GM12878 (cell line): ENCODE data around the gene KIF12. TPM values are rescaled to one million over a fixed set of nuclear protein-coding genes. Genes with fewer than 3 reads are reported as not detected.

ENCODE experiments used
- ATAC-seq: fragments of 200-7000 bp; cut with Tn5 transposase; 3 replicates; pipeline ENCODE4 v1.9.1; 2020; ENCODE audit warnings: mild to moderate bottlenecking, moderate library complexity
- BruUV-seq: library from RNA; stranded (reverse); fragments of 400-500 nt; replicated peaks from 2 replicates; lab custom pipeline; 2021; lab: Mats Ljungman, UMichigan
- CTCF ChIA-PET: fragments of 300-600 bp; sonication (Branson Sonifier 250); formaldehyde crosslinking; extraction: SDS; loops from one replicate; lab custom pipeline; 2021; ENCODE audit warnings: inconsistent platforms; lab: Yijun Ruan, JAX
- POLR2A ChIA-PET: fragments of 350-600 bp; formaldehyde crosslinking; extraction: SDS; loops from one replicate; lab custom pipeline; 2021; ENCODE audit warnings: inconsistent platforms; lab: Charles Lee
- RAD21 ChIA-PET: fragments of 300-600 bp; sonication (Branson Sonifier 250); formaldehyde crosslinking; loops from one replicate; lab custom pipeline; 2023; ENCODE audit warnings: antibody characterized with exemption; ENCODE audit not compliant: unreplicated experiment; lab: Charles Lee
- SMC1A ChIA-PET: fragments of 300-600 bp; sonication (Branson Sonifier 250); formaldehyde crosslinking; loops from one replicate; lab custom pipeline; 2023; ENCODE audit not compliant: unreplicated experiment, uncharacterized antibody; lab: Charles Lee
- DNase-seq: peaks from one replicate; pipeline ENCODE4 v3.0.0-alpha.2; 2011; ENCODE audit warnings: low read depth, low spot score
- FAIRE-seq: peaks from 3 replicates; lab custom pipeline; 2011; peaks lifted over from hg19 to GRCh38; lab: Jason Lieb, UNC
- H2AFZ ChIP-seq: 2 replicates; pipeline ENCODE4 v1.6.0; 2011; ENCODE audit warnings: low read depth, low read length, control low read depth; ENCODE audit not compliant: control insufficient read depth
- H3K27ac ChIP-seq: 2 replicates; pipeline ENCODE4 v1.5.1; 2011; ENCODE audit warnings: control low read depth; ENCODE audit not compliant: control insufficient read depth, insufficient read depth
- H3K27me3 ChIP-seq, 2 experiments: replicated peaks in 1 of 2; 2 replicates each; pipeline versions ENCODE4 v1.6.0 to v1.6.1; 2011; ENCODE audit warnings: low read length in 1 of 2; ENCODE audit not compliant: control insufficient read depth in 2 of 2, insufficient read depth in 2 of 2
- H3K36me3 ChIP-seq, 2 experiments: 2 replicates each; pipeline ENCODE4 v1.5.1; 2011; ENCODE audit warnings: low read length in 1 of 2; ENCODE audit not compliant: control insufficient read depth in 2 of 2, insufficient read depth in 2 of 2
- H3K4me1 ChIP-seq: 2 replicates; pipeline ENCODE4 v1.6.1; 2011; ENCODE audit warnings: mild to moderate bottlenecking, low read length, moderate library complexity, mixed read lengths; ENCODE audit not compliant: control insufficient read depth, insufficient read depth
- H3K4me2 ChIP-seq: 2 replicates; pipeline ENCODE4 v1.6.0; 2011; ENCODE audit warnings: control low read depth; ENCODE audit not compliant: control insufficient read depth, insufficient read depth
- H3K4me3 ChIP-seq: fragments of 200-600 bp; sonication (generic); 2 replicates; pipeline ENCODE4 v1.5.1; 2016
- H3K79me2 ChIP-seq: 2 replicates; pipeline ENCODE4 v1.6.0; 2011; ENCODE audit warnings: low read length; ENCODE audit not compliant: control insufficient read depth, insufficient read depth
- H3K9ac ChIP-seq: 2 replicates; pipeline ENCODE4 v1.8.0; 2011; ENCODE audit warnings: low read length, control low read depth, mixed read lengths; ENCODE audit not compliant: control insufficient read depth, insufficient read depth
- H3K9me3 ChIP-seq: replicated peaks from 3 replicates; pipeline ENCODE4 v1.5.1; 2011; ENCODE audit warnings: mild to moderate bottlenecking, low read length; ENCODE audit not compliant: control insufficient read depth, insufficient read depth
- H4K20me1 ChIP-seq: 2 replicates; pipeline ENCODE4 v1.6.0; 2011; ENCODE audit not compliant: control insufficient read depth, insufficient read depth
- FOXK2 ChIP-seq: fragments of 450-650 bp; IDR thresholded peaks from 2 replicates; pipeline ENCODE4 v1.6.1; 2017; ENCODE audit warnings: mild to moderate bottlenecking, moderate library complexity
- IKZF1 ChIP-seq: fragments of 450-650 bp; conservative IDR thresholded peaks from 2 replicates; pipeline ENCODE4 v1.6.1; 2017; ENCODE audit warnings: antibody characterized with exemption, mild to moderate bottlenecking
- NR2C2 ChIP-seq: IDR thresholded peaks from 2 replicates; pipeline ENCODE4 v1.6.1; 2011; ENCODE audit warnings: borderline replicate concordance, low read depth; ENCODE audit not compliant: control insufficient read depth, insufficient read length
- PAX8 ChIP-seq: fragments of 450-650 bp; IDR thresholded peaks from 2 replicates; pipeline ENCODE4 v1.6.1; 2017; ENCODE audit warnings: mild to moderate bottlenecking, moderate library complexity
- POLR2AphosphoS2 ChIP-seq: IDR thresholded peaks from 2 replicates; pipeline ENCODE4 v1.6.1; 2011; ENCODE audit warnings: low read depth, mild to moderate bottlenecking, low read length, improper control_type of control experiment, moderate library complexity
- RELA ChIP-seq: fragments of 450-650 bp; IDR thresholded peaks from 2 replicates; pipeline ENCODE4 v1.8.0; 2014; ENCODE audit warnings: borderline replicate concordance; ENCODE audit not compliant: partially characterized antibody
- RUNX3 ChIP-seq: IDR thresholded peaks from 2 replicates; pipeline ENCODE4 v1.6.1; 2012; ENCODE audit warnings: low read length, inconsistent platforms
- ZNF274 ChIP-seq: IDR thresholded peaks from one replicate; pipeline ENCODE4 v1.8.0; 2011; ENCODE audit not compliant: insufficient read length, insufficient read depth
- ZZZ3 ChIP-seq: IDR thresholded peaks from 2 replicates; pipeline ENCODE4 v1.6.1; 2011; ENCODE audit warnings: low read depth; ENCODE audit not compliant: control insufficient read depth, insufficient read length
- WGBS: methylation state at CpG from one replicate; pipeline ENCODE4 v1.1.6; 2016; ENCODE audit warnings: low lambda C conversion rate; ENCODE audit not compliant: insufficient replicate concordance, insufficient coverage; ENCODE audit errors: missing lambda C conversion rate; 5-methylcytosine and 5-hydroxymethylcytosine counted together
- in situ Hi-C: fragments of 300-500 bp; cut with MboI; formaldehyde crosslinking; loops from 9 replicates; pipeline ENCODE4 v1.14.3; 2018; ENCODE audit warnings: mixed read lengths
- intact Hi-C: fragments of 100-400 bp; cut with micrococcal nuclease; formaldehyde crosslinking; loops from one replicate; pipeline ENCODE4 v1.14.2; 2022; ENCODE audit not compliant: unreplicated experiment
- polyA plus RNA-seq, 11 experiments: library from polyadenylated mRNA; depleted of rRNA in 4 of 11; unstranded in 6 of 11; stranded (reverse) in 5 of 11; fragments of >200 nt; fragmentation: Nextera tagmentation in 4 of 11; fragmentation: Illumina TruSeq in 1 of 11; extraction: Ambion mirVana in 4 of 11; extraction: Trizol in 1 of 11; gene quantifications; 1 replicate in 1 of 11; 2 replicates in 10 of 11; pipeline versions ENCODE4 v1.2.1 to v1.2.3, GENCODE V29; 2011 to 2016; ENCODE audit warnings: inconsistent platforms in 2 of 11, missing spikeins in 2 of 11, low read depth in 1 of 11
- total RNA-seq, 4 experiments: library from RNA; depleted of rRNA in 3 of 4; stranded (reverse); fragments of >200 nt in 3 of 4; fragmentation: Illumina TruSeq in 1 of 4; extraction: Trizol in 1 of 4; gene quantifications; 2 replicates each; pipeline versions ENCODE4 v1.2.1 to v1.2.3, GENCODE V29; 2013 to 2021
- TF ChIP-seq, protein P1 (sequence below): fragments of 450-650 bp; IDR thresholded peaks from 2 replicates; pipeline ENCODE4 v1.6.1; 2017; ENCODE audit warnings: mild to moderate bottlenecking, moderate library complexity
- TF ChIP-seq, protein P2 (sequence below): fragments of 450-650 bp; IDR thresholded peaks from 2 replicates; pipeline ENCODE4 v1.6.1; 2017; ENCODE audit warnings: mild to moderate bottlenecking
- TF ChIP-seq, protein P3 (sequence below): fragments of 450-650 bp; formaldehyde crosslinking; IDR thresholded peaks from 2 replicates; pipeline ENCODE4 v1.5.0; 2022; ENCODE audit warnings: mild to moderate bottlenecking, missing genetic modification characterization

The KIF12 gene
- total and polyA plus RNA-seq, 10 of the 15 experiments (the other 5 are each of a cell fraction or from before 2014, with no cell fraction given): not detected

DNA sequence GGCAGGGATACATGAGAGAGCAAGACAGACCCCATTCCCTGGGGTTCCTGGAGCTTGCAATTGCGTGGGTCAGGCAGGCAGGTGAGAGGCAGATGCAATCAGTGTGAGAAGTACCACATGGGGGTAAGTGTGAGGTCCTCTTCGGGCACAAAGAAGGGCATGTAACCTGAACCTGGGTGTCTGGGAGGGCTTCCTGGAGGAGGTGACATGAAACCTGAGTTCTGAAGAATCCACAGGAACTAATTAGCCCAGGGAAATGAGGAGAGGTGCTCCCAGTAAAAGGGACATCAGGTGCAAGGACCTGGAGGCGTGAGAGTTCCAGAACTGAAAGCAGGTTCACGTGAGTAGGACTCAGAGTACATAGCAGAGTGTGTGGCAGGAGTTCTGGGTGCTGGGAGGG is 23.5 kb downstream of the KIF12 start (continued):
- TF ChIP-seq, protein P1, sequence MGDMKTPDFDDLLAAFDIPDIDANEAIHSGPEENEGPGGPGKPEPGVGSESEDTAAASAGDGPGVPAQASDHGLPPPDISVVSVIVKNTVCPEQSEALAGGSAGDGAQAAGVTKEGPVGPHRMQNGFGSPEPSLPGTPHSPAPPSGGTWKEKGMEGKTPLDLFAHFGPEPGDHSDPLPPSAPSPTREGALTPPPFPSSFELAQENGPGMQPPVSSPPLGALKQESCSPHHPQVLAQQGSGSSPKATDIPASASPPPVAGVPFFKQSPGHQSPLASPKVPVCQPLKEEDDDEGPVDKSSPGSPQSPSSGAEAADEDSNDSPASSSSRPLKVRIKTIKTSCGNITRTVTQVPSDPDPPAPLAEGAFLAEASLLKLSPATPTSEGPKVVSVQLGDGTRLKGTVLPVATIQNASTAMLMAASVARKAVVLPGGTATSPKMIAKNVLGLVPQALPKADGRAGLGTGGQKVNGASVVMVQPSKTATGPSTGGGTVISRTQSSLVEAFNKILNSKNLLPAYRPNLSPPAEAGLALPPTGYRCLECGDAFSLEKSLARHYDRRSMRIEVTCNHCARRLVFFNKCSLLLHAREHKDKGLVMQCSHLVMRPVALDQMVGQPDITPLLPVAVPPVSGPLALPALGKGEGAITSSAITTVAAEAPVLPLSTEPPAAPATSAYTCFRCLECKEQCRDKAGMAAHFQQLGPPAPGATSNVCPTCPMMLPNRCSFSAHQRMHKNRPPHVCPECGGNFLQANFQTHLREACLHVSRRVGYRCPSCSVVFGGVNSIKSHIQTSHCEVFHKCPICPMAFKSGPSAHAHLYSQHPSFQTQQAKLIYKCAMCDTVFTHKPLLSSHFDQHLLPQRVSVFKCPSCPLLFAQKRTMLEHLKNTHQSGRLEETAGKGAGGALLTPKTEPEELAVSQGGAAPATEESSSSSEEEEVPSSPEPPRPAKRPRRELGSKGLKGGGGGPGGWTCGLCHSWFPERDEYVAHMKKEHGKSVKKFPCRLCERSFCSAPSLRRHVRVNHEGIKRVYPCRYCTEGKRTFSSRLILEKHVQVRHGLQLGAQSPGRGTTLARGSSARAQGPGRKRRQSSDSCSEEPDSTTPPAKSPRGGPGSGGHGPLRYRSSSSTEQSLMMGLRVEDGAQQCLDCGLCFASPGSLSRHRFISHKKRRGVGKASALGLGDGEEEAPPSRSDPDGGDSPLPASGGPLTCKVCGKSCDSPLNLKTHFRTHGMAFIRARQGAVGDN: no peak
- no peak for TF ChIP-seq POLR2AphosphoS2

DNA sequence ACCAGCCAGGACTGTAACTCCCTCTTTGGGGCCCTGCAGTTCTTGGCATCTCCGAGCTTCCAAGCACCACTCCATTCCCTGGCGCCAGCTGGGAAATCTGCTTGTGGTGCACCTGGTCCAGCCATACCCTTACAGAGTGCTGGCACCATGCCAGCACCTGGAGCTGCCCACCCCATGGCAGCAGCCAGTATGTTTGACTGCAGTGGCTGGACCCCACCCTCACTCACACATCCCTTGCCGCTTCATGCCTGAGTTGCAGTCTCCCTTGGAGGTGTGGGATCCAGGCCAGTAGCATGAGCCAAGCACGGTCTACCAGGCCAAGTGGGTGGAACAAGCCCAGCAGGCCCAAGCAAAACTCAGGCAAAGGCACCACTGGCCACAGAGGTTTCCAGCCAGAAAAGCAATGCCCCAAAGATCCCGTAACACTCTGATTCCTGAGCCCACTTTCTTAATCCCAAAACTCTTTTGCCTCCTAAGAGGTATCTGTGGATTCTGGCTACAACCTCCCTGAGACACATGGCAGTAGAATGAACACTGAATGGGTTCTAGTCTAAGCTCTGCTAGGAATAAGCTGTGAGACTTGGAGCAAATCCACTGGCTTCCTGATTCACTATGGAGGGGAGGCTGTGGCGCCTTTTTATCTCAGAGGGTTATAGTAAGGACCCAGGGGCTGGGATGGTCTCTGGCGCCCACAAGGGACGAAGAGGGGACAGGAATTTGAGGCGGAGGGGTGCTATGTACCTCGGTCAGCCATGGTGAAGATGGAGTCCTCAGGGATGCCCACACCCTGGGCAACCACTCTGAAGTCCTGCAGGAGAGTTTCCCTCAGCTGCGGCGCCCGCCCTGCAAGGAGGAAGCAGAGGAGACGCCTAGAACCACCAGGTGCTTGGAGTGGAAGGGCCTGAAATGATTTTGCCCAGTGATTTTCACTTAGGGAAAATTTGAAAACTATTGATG is 26.6 kb downstream of the KIF12 start:
- CTCF ChIA-PET: no interaction called here
- Histone ChIP-seq H4K20me1 (no peaks in the 10 kb centered on the region), H3K27me3 (no peaks in the 10 kb centered on the region; a peak in 1 of 4 replicates), H3K27ac (no peak overlapping the region), H3K36me3 (no peaks in the 10 kb centered on the region), H3K4me1 (no peaks in the 10 kb centered on the region), H3K4me3 (no peak overlapping the region), H3K79me2 (no peaks in the 10 kb centered on the region), H3K9ac (no peak overlapping the region), H3K4me2 (no peak overlapping the region), H2AFZ (no peak overlapping the region), H3K9me3 (no peaks in the 10 kb centered on the region; the same call in 2 of the 3 replicates)
- WGBS: 34% methylated on average over 14 of the region's 14 CpGs
- POLR2A ChIA-PET: no interaction called here
- no peak for DNase-seq
- in situ Hi-C loops: no loop called here
- no TSS peak for BruUV-seq
- ATAC-seq: no peak
- FAIRE-seq: no peak
- SMC1A ChIA-PET: interaction anchor here (1.0 kb wide), 1 partner anchor 10 kb away, joined by 4 read pairs; no protein-coding TSS in a partner anchor
- intact Hi-C loops: no loop called here
- RAD21 ChIA-PET: no interaction called here
- TF ChIP-seq, protein P2, sequence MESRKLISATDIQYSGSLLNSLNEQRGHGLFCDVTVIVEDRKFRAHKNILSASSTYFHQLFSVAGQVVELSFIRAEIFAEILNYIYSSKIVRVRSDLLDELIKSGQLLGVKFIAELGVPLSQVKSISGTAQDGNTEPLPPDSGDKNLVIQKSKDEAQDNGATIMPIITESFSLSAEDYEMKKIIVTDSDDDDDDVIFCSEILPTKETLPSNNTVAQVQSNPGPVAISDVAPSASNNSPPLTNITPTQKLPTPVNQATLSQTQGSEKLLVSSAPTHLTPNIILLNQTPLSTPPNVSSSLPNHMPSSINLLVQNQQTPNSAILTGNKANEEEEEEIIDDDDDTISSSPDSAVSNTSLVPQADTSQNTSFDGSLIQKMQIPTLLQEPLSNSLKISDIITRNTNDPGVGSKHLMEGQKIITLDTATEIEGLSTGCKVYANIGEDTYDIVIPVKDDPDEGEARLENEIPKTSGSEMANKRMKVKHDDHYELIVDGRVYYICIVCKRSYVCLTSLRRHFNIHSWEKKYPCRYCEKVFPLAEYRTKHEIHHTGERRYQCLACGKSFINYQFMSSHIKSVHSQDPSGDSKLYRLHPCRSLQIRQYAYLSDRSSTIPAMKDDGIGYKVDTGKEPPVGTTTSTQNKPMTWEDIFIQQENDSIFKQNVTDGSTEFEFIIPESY: no peak
- TF ChIP-seq ZNF274 (no peak), IKZF1 (no peak), ZZZ3 (no peak), FOXK2 (no peak), RUNX3 (no peak), PAX8 (no peak), NR2C2 (no peak), RELA (no peak)
- TF ChIP-seq, protein P3, sequence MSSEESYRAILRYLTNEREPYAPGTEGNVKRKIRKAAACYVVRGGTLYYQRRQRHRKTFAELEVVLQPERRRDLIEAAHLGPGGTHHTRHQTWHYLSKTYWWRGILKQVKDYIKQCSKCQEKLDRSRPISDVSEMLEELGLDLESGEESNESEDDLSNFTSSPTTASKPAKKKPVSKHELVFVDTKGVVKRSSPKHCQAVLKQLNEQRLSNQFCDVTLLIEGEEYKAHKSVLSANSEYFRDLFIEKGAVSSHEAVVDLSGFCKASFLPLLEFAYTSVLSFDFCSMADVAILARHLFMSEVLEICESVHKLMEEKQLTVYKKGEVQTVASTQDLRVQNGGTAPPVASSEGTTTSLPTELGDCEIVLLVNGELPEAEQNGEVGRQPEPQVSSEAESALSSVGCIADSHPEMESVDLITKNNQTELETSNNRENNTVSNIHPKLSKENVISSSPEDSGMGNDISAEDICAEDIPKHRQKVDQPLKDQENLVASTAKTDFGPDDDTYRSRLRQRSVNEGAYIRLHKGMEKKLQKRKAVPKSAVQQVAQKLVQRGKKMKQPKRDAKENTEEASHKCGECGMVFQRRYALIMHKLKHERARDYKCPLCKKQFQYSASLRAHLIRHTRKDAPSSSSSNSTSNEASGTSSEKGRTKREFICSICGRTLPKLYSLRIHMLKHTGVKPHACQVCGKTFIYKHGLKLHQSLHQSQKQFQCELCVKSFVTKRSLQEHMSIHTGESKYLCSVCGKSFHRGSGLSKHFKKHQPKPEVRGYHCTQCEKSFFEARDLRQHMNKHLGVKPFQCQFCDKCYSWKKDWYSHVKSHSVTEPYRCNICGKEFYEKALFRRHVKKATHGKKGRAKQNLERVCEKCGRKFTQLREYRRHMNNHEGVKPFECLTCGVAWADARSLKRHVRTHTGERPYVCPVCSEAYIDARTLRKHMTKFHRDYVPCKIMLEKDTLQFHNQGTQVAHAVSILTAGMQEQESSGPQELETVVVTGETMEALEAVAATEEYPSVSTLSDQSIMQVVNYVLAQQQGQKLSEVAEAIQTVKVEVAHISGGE (CRISPR knock-in tag): no peak
